Measurements from ENCODE around the gene PRSS38. TPM values are rescaled to one million over a fixed set of nuclear protein-coding genes. Genes with fewer than 3 reads are reported as not detected.

Gene PRSS38
- total RNA-seq, 4 donors from 2014 or later: not detected

- peaks cover 0 to 67% of the 10 kb centered on the region in 2 donors for H3K36me3 ChIP-seq
- H3K4me1 ChIP-seq: peaks cover 0 to 21% (median 0%) of the 10 kb centered on the region in 3 donors
- H3K27me3 ChIP-seq: no peaks in the 10 kb centered on the region
- no peak overlapping the region for H3K4me3 ChIP-seq
- TF ChIP-seq EP300 (IDR thresholded peaks at IDR 0.05) (no peak), POLR2A (IDR thresholded peaks at IDR 0.05) (no peak), POLR2AphosphoS5 (IDR thresholded peaks at IDR 0.05) (no peak)
- TF ChIP-seq, protein P1, sequence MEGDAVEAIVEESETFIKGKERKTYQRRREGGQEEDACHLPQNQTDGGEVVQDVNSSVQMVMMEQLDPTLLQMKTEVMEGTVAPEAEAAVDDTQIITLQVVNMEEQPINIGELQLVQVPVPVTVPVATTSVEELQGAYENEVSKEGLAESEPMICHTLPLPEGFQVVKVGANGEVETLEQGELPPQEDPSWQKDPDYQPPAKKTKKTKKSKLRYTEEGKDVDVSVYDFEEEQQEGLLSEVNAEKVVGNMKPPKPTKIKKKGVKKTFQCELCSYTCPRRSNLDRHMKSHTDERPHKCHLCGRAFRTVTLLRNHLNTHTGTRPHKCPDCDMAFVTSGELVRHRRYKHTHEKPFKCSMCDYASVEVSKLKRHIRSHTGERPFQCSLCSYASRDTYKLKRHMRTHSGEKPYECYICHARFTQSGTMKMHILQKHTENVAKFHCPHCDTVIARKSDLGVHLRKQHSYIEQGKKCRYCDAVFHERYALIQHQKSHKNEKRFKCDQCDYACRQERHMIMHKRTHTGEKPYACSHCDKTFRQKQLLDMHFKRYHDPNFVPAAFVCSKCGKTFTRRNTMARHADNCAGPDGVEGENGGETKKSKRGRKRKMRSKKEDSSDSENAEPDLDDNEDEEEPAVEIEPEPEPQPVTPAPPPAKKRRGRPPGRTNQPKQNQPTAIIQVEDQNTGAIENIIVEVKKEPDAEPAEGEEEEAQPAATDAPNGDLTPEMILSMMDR (IDR thresholded peaks at IDR 0.05): no peak
- H3K9me3 ChIP-seq: no peaks in the 10 kb centered on the region
- no peak overlapping the region for H3K27ac ChIP-seq
- ATAC-seq: no peak
- WGBS, 2 donors (ENCODE audit: low coverage in 1 of 2): 38% methylated on average over 3 of the region's 8 CpGs; no CpG with 5 or more reads in 1 of the 2 donors
Measured at GRCh38 chr1:227778401-227778947, 37.0 kb upstream of the PRSS38 start.

- no peak for TF ChIP-seq POLR2AphosphoS5 (IDR thresholded peaks at IDR 0.05)
- 82% methylated on average over 3 of the region's 10 CpGs; no CpG with 5 or more reads in 1 of the 2 donors for WGBS, 2 donors (ENCODE audit: low coverage in 1 of 2)
- no peak overlapping the region for H3K4me3 ChIP-seq
- H3K27me3 ChIP-seq: no peaks in the 10 kb centered on the region
- no peaks in the 10 kb centered on the region for H3K9me3 ChIP-seq
- H3K4me1 ChIP-seq: peaks cover 0 to 21% (median 0%) of the 10 kb centered on the region in 3 donors
- ATAC-seq: no peak
- peaks cover 0 to 65% of the 10 kb centered on the region in 2 donors for H3K36me3 ChIP-seq
- H3K27ac ChIP-seq: no peak overlapping the region
Measured at GRCh38 chr1:227779021-227779441, 36.4 kb upstream of the PRSS38 start.

GRCh38 chr1:227779685-227780084 is 35.8 kb upstream of the PRSS38 start:
- WGBS, 2 donors (ENCODE audit: low coverage in 1 of 2): 100% methylated on average over 2 to 4 of the region's 7 CpGs
- H3K27ac ChIP-seq: no peak overlapping the region
- no peaks in the 10 kb centered on the region for H3K9me3 ChIP-seq
- no peak for ATAC-seq
- peaks cover 0 to 62% of the 10 kb centered on the region in 2 donors for H3K36me3 ChIP-seq
- TF ChIP-seq POLR2A (IDR thresholded peaks at IDR 0.05) (no peak), EP300 (IDR thresholded peaks at IDR 0.05) (no peak)
- no peaks in the 10 kb centered on the region for H3K27me3 ChIP-seq
- H3K4me3 ChIP-seq: no peak overlapping the region
- H3K4me1 ChIP-seq: peaks cover 0 to 20% (median 0%) of the 10 kb centered on the region in 3 donors

GRCh38 chr1:227780101-227781044 is 35.1 kb upstream of the PRSS38 start:
- peaks cover 0 to 61% of the 10 kb centered on the region in 2 donors for H3K36me3 ChIP-seq
- no peak overlapping the region for H3K27ac ChIP-seq
- no peak for ATAC-seq
- WGBS, 2 donors (ENCODE audit: low coverage in 1 of 2): 83 to 97% methylated on average over 1 to 7 of the region's 23 CpGs
- no peaks in the 10 kb centered on the region for H3K27me3 ChIP-seq
- peaks cover 0 to 14% (median 0%) of the 10 kb centered on the region in 3 donors for H3K4me1 ChIP-seq
- H3K9me3 ChIP-seq: no peaks in the 10 kb centered on the region
- H3K4me3 ChIP-seq: no peak overlapping the region
- TF ChIP-seq POLR2A (IDR thresholded peaks at IDR 0.05): no peak
- TF ChIP-seq, protein P1 (IDR thresholded peaks at IDR 0.05): no peak
- TF ChIP-seq EP300 (IDR thresholded peaks at IDR 0.05): no peak
- TF ChIP-seq POLR2AphosphoS5 (IDR thresholded peaks at IDR 0.05): no peak

- H3K27ac ChIP-seq: no peak overlapping the region
- H3K27me3 ChIP-seq: no peaks in the 10 kb centered on the region
- ATAC-seq: no peak
- 100% methylated on average over 2 of the region's 15 CpGs; no CpG with 5 or more reads in 1 of the 2 donors for WGBS, 2 donors (ENCODE audit: low coverage in 1 of 2)
- no peak overlapping the region for H3K4me3 ChIP-seq
- H3K36me3 ChIP-seq: peaks cover 0 to 51% of the 10 kb centered on the region in 2 donors
- TF ChIP-seq, protein P1 (IDR thresholded peaks at IDR 0.05): no peak
- TF ChIP-seq EP300 (IDR thresholded peaks at IDR 0.05): no peak
- TF ChIP-seq POLR2A (IDR thresholded peaks at IDR 0.05): no peak
- TF ChIP-seq POLR2AphosphoS5 (IDR thresholded peaks at IDR 0.05): no peak
- no peaks in the 10 kb centered on the region for H3K9me3 ChIP-seq
- peaks cover 0 to 12% (median 3%) of the 10 kb centered on the region in 3 donors for H3K4me1 ChIP-seq
Measured at GRCh38 chr1:227781314-227781930, 34.1 kb upstream of the PRSS38 start.

All from gastroesophageal sphincter (tissue), 4 donors.